Endothelial cell (in vitro differentiated cells): ENCODE data around the gene ELOVL1. TPM values are rescaled to one million over a fixed set of nuclear protein-coding genes. Genes with fewer than 3 reads are reported as not detected.
"Not testable (repeated sequence)": the region's sequence is repeated elsewhere in the genome, so short reads cannot be mapped to it uniquely, and the experiment has no call there.

Source experiments
- DNase-seq: peaks from one replicate; pipeline ENCODE4 v3.0.0; 2021; ENCODE audit warnings: low spot score
- H3K27ac Mint-ChIP-seq: one replicate; pipeline ENCODE4 v1.8.0; 2021; ENCODE audit warnings: mixed read lengths, inconsistent platforms; ENCODE audit not compliant: unreplicated experiment
- H3K27me3 Mint-ChIP-seq: one replicate; pipeline ENCODE4 v1.8.0; 2021; ENCODE audit warnings: mild to moderate bottlenecking, moderate library complexity, mixed read lengths, inconsistent platforms; ENCODE audit not compliant: unreplicated experiment
- H3K36me3 Mint-ChIP-seq: one replicate; pipeline ENCODE4 v1.8.0; 2021; ENCODE audit warnings: mild to moderate bottlenecking, low read depth, mixed read lengths, inconsistent platforms; ENCODE audit not compliant: unreplicated experiment
- H3K4me1 Mint-ChIP-seq: one replicate; pipeline ENCODE4 v1.8.0; 2021; ENCODE audit warnings: mild to moderate bottlenecking, mixed read lengths, inconsistent platforms; ENCODE audit not compliant: unreplicated experiment
- H3K4me3 Mint-ChIP-seq: one replicate; pipeline ENCODE4 v1.8.0; 2021; ENCODE audit warnings: mild to moderate bottlenecking, mixed read lengths, inconsistent platforms; ENCODE audit not compliant: unreplicated experiment
- H3K9me3 Mint-ChIP-seq: one replicate; pipeline ENCODE4 v1.8.0; 2021; ENCODE audit warnings: mixed read lengths, inconsistent platforms; ENCODE audit not compliant: unreplicated experiment
- long read RNA-seq: library from polyadenylated mRNA; unstranded; transcript quantifications from one replicate; pipeline ENCODE4 v2.0.0, GENCODE V29; 2020; ENCODE audit not compliant: unreplicated experiment
- total RNA-seq: library from RNA; stranded (reverse); fragmentation: NEBNext Ultra II Directional; extraction: Animal tissue kit (Norgen Biotek cat#: 25700); gene quantifications from one replicate; pipeline ENCODE4 v1.2.1, GENCODE V29; 2021; ENCODE audit not compliant: unreplicated experiment
- TF ChIP-seq, protein P1 (sequence below): fragments of 200-600 bp; sonication (generic); IDR thresholded peaks from one replicate; pipeline ENCODE4 v1.5.0; 2021; ENCODE audit warnings: antibody characterized with exemption; ENCODE audit not compliant: unreplicated experiment

The ELOVL1 gene
- total RNA-seq = 88.7 TPM
- long read RNA-seq, transcript ELOVL1-212 (7 exons, 828 nt) = minor isoform, 8 of 46 reads
- long read RNA-seq, transcript ELOVL1-201 (8 exons, 1,477 nt) = major isoform, 25 of 46 reads
- long read RNA-seq, partial matches to known transcripts = 5 of 46 reads
- long read RNA-seq, other reads (novel, unspliced or antisense) = 4 of 46 reads

DNA sequence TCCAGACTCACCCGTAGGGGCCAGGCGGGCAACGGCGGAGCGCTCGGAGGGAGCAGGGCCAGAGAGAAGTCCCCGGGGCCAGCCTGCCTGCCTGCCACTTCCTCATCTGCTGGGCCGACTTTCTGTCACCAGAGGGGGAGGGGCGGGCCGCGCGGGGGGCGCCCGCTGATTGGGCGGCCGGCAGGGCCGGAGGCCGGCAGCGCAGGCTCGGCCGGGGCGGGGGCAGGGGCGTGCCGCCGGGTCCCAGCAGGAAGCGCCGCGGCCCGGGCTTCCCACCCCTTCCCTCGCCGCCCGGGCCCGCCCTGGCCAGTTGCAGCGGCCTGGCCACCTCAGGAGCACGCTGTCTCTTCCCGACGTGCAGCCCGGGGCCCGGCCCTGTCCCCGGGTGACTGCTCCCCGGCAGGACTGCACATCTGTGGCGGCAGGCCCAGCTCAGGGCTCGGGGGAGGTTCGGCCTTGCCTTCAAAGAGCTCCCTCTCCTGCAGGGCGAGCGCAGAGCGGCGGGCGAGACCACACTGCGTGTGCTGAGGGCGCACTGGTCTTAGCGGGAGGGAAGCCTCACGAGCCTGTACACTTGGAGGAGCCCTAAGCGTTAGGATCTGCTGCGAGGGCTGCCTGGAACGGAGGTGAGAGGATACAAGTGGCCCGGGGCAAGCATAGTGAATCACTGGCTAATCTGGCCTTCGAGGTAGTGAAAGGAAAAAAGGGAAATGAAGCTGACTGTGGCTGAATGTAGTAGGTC, at the start of gene ELOVL1:
ELOVL1 (minus strand) TSS at position 108 of the 742 bp plus-strand sequence. CDS start 2,402 bp downstream, outside the sequence.
- Mint-ChIP-seq H3K27ac (peak within 1 kb of the TSS; percentile 92), H3K4me1 (peaks cover 34% of the 10 kb centered on the region), H3K27me3 (peaks cover 7% of the 10 kb centered on the region), H3K36me3 (peaks cover 23% of the 10 kb centered on the region), H3K4me3 (peak within 1 kb of the TSS; percentile 95), H3K9me3 (no peaks in the 10 kb centered on the region)
- DNase-seq = peak; percentile 94
- TF ChIP-seq, protein P1, sequence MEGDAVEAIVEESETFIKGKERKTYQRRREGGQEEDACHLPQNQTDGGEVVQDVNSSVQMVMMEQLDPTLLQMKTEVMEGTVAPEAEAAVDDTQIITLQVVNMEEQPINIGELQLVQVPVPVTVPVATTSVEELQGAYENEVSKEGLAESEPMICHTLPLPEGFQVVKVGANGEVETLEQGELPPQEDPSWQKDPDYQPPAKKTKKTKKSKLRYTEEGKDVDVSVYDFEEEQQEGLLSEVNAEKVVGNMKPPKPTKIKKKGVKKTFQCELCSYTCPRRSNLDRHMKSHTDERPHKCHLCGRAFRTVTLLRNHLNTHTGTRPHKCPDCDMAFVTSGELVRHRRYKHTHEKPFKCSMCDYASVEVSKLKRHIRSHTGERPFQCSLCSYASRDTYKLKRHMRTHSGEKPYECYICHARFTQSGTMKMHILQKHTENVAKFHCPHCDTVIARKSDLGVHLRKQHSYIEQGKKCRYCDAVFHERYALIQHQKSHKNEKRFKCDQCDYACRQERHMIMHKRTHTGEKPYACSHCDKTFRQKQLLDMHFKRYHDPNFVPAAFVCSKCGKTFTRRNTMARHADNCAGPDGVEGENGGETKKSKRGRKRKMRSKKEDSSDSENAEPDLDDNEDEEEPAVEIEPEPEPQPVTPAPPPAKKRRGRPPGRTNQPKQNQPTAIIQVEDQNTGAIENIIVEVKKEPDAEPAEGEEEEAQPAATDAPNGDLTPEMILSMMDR = no peak

DNA sequence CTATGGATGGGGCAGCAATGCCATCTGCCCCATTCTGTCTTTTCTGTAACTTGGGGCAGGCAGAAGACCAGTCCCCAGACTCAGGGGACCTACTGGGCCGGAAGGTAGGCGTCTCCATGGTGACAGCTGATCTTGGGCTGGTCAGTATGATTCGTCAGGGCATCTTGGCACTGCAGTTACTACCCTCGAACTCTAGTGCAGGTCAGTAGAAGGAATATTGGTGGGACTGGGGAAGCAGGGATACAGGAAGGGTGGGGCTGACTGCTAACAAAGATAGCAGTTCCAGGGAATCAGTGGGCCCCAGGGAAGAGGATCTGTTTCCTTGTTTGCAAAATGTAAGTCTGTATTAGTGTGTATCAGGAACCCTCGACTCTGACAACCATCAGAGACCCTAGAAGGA, 48.1 kb upstream of the ELOVL1 start:
- H3K4me3 Mint-ChIP-seq = no peak overlapping the region
- TF ChIP-seq, protein P1 = no peak
- peaks cover 6% of the 10 kb centered on the region for H3K27me3 Mint-ChIP-seq
- peaks cover 16% of the 10 kb centered on the region for H3K4me1 Mint-ChIP-seq
- H3K9me3 Mint-ChIP-seq = no peaks in the 10 kb centered on the region
- DNase-seq = no peak
- H3K27ac Mint-ChIP-seq = no peak overlapping the region
- H3K36me3 Mint-ChIP-seq = peaks cover 26% of the 10 kb centered on the region

DNA sequence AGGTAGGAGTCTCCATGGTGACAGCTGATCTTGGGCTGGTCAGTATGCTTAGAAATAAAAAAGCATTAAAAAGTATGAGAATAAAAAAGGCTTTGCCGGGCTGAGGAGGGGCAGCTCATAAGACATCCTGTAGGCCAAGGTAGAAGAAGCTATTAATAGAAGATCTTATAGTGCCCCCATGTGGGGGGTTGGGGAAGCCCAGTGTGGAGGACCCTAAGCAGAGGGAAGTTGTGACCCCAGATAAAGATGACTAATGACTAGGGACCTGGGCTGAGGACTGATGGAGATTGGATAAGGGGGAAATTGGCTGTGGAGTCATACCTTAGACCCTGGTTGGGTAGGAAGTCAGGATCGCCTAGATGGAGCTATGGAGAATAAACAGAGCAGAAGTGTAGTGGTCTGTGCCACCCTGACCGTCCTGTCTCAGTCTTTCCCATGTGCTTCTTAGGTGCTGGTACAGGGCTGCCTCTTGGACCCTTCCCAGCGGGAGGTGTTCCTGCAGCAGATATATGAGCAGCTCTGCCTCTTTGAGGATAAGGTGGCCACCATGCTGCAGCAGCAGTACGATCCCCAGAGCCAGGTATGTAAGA, 46.9 kb upstream of the ELOVL1 start:
- Mint-ChIP-seq H3K27me3 (peaks cover 7% of the 10 kb centered on the region), H3K36me3 (peaks cover 23% of the 10 kb centered on the region), H3K4me3 (peak overlapping the region; percentile 19), H3K27ac (peak overlapping the region; percentile 15), H3K4me1 (peaks cover 16% of the 10 kb centered on the region), H3K9me3 (no peaks in the 10 kb centered on the region)
- TF ChIP-seq, protein P1 = peak; percentile 64
- peak; percentile 75 for DNase-seq

DNA sequence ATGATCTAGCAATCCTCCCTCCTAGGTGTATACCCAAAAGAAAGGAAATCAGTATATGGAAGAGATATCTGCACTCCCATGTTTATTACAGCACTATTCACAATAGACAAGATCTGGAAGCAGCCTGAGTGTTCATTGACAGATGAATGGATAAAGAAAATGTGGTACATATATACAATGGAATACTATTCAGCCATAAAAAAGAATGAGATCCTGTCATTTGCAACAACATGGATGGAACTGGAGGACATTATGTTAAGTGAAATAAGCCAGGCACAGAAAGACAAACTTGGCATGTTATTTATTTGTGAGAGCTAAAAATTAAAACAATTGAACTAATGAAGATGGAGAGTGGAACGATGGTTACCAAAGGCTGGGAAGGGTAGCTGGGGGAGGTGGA, 45.6 kb upstream of the ELOVL1 start:
- not testable (repeated sequence) for H3K27ac Mint-ChIP-seq, H3K4me1 Mint-ChIP-seq, DNase-seq, H3K4me3 Mint-ChIP-seq, H3K9me3 Mint-ChIP-seq, H3K27me3 Mint-ChIP-seq
- peaks cover 18% of the 10 kb centered on the region for H3K36me3 Mint-ChIP-seq

DNA sequence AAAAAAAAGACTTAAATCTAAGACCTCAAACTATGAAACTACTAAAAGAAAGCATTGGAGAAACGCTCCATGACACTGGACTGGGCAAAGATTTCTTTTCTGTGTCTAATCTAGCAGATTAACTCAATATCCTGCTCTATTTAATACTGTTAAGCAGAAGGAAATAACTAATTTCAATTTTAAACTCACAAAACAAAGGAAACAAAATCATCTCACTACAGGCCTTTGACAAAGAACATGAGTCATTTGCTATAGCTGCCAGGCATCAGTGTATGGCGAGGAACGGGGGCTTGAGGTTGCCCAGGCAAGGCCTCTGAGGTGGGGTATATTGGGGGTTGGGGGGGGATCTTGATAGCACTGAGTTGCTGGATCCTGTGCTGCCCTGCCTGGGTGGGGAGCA, 42.8 kb upstream of the ELOVL1 start:
- no peak overlapping the region for H3K27ac Mint-ChIP-seq
- no peaks in the 10 kb centered on the region for H3K9me3 Mint-ChIP-seq
- H3K36me3 Mint-ChIP-seq = peaks cover 28% of the 10 kb centered on the region
- no peak for DNase-seq
- TF ChIP-seq, protein P1 = no peak
- peaks cover 9% of the 10 kb centered on the region for H3K4me1 Mint-ChIP-seq
- peak overlapping the region; percentile 34 for H3K4me3 Mint-ChIP-seq
- peaks cover 6% of the 10 kb centered on the region for H3K27me3 Mint-ChIP-seq
